Right atrium auricular region (tissue), 2 donors: Measurements from ENCODE around the gene LSM2. TPM values are rescaled to one million over a fixed set of nuclear protein-coding genes. Genes with fewer than 3 reads are reported as not detected.
"Not testable (repeated sequence)": the region's sequence is repeated elsewhere in the genome, so short reads cannot be mapped to it uniquely, and the experiment has no call there.

Experiments used
- DNase-seq: peaks from one replicate; pipeline ENCODE4 v3.0.0-alpha.2; 2019; ENCODE audit warnings: low spot score
- H3K27ac ChIP-seq, 2 donors: fragments of 200-600 bp; sonication (generic); 1 replicate in 1 of 2; 2 replicates in 1 of 2; pipeline ENCODE4 v1.5.1; 2016 to 2019
- H3K27me3 ChIP-seq, 2 donors: fragments of 200-600 bp; sonication (generic); one replicate each; pipeline versions ENCODE4 v1.5.1 to v1.6.0; 2017 to 2019
- H3K36me3 ChIP-seq: fragments of 200-600 bp; sonication (generic); one replicate; pipeline ENCODE4 v1.5.1; 2016
- H3K4me1 ChIP-seq, 2 donors: fragments of 200-600 bp; sonication (generic); one replicate each; pipeline versions ENCODE4 v1.5.1 to v1.6.0; 2017 to 2019
- H3K4me3 ChIP-seq, 2 donors: fragments of 200-600 bp; sonication (generic); 1 replicate in 1 of 2; 2 replicates in 1 of 2; pipeline ENCODE4 v1.5.1; 2017 to 2019; ENCODE audit warnings: mild to moderate bottlenecking in 1 of 2, moderate library complexity in 1 of 2
- H3K9me3 ChIP-seq, 2 donors: fragments of 200-600 bp; sonication (generic); one replicate each; pipeline ENCODE4 v1.5.1; 2019
- CTCF ChIP-seq, 2 donors: fragments of 200-600 bp; sonication (generic); IDR thresholded peaks; one replicate each; pipeline ENCODE4 v1.5.1; 2019; ENCODE audit warnings: antibody characterized with exemption in 2 of 2
- total RNA-seq, 2 donors: library from RNA; depleted of rRNA; stranded (reverse); fragments of >200 nt; gene quantifications; one replicate each; pipeline ENCODE4 v1.1.0, GENCODE V29; 2016

Gene LSM2
- total RNA-seq, 2 donors from 2014 or later = 28.8 to 32.0 TPM

- TF ChIP-seq CTCF (IDR thresholded peaks at IDR 0.05) = no peak
- Histone ChIP-seq H3K27me3 (no peaks in the 10 kb centered on the region), H3K4me1 (no peaks in the 10 kb centered on the region), H3K9me3 (no peaks in the 10 kb centered on the region), H3K4me3 (no peak overlapping the region), H3K27ac (no peak overlapping the region), H3K36me3 (peaks cover 20% of the 10 kb centered on the region)
- no peak for DNase-seq
These were observed 37.7 kb upstream of the LSM2 start for GRCh38 chr6:31844507-31844906.

DNA sequence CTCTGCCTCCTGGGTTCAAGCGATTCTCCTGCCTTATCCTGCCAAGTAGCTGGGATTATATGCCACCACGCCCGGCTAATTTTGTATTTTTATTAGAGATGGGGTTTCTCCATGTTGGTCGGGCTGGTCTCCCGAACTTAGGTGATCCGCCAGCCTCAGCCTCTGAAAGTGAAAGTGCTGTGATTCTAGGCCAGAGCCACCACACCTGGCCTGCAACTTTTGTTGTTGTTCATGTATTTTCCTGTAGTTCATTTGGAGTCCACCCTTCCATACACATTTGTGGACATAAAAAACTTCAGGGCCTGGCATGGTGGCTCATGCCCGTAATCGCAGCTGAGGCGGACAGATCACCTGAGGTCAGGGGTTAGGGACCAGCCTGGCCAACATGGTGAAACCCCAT lies 35.3 kb upstream of the LSM2 start:
- Histone ChIP-seq H3K36me3 (peaks cover 45% of the 10 kb centered on the region), H3K4me3 (no peak overlapping the region), H3K27ac (no peak overlapping the region), H3K4me1 (peaks cover 0 to 19% of the 10 kb centered on the region in 2 donors), H3K27me3 (no peaks in the 10 kb centered on the region), H3K9me3 (no peaks in the 10 kb centered on the region)
- no peak for TF ChIP-seq CTCF (IDR thresholded peaks at IDR 0.05)
- no peak for DNase-seq

DNA sequence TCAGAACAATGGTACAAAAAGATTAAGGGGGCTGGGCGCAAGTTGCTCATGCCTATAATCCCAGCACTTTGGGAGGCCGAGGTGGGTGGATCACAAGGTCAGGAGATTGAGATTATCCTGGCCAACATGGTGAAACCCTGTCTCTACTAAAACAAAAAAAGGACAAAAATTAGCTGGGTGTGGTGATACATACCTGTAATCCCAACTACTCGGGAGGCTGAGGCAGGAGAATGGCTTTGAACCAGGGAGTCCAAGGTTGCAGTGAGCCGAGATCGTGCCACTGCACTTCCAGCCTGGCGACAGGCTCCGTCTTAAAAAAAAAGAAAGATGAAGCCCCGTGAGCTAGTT lies 33.0 kb upstream of the LSM2 start:
- not testable (repeated sequence) for H3K27ac ChIP-seq, H3K4me3 ChIP-seq, DNase-seq, H3K27me3 ChIP-seq, H3K9me3 ChIP-seq
- Histone ChIP-seq H3K4me1 (peaks cover 0 to 40% of the 10 kb centered on the region in 2 donors), H3K36me3 (peaks cover 51% of the 10 kb centered on the region)

DNA sequence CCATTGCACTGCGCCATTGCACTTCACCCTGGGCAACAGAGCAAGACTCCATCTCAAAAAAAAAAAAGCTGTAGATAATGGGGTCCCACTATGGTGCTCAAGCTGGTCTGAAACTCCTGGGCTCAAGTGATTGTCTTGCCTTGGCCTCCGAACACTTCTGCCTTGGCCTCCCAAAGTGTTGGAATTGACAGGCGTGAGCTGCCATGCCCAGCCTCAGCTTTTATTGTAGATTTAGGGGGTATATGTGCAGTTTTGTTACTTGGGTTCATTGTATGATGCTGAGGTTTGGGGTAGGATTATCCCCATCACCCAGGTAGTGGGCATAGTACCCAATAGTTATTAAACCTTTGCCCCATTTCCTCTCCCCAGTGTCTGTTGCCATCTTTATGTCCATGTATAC lies 32.2 kb upstream of the LSM2 start:
- no peaks in the 10 kb centered on the region for H3K27me3 ChIP-seq
- H3K36me3 ChIP-seq = peaks cover 51% of the 10 kb centered on the region
- H3K27ac ChIP-seq = no peak overlapping the region
- peaks cover 0 to 43% of the 10 kb centered on the region in 2 donors for H3K4me1 ChIP-seq
- no peak overlapping the region for H3K4me3 ChIP-seq
- no peaks in the 10 kb centered on the region for H3K9me3 ChIP-seq
- TF ChIP-seq CTCF (IDR thresholded peaks at IDR 0.05) = no peak
- no peak for DNase-seq

DNA sequence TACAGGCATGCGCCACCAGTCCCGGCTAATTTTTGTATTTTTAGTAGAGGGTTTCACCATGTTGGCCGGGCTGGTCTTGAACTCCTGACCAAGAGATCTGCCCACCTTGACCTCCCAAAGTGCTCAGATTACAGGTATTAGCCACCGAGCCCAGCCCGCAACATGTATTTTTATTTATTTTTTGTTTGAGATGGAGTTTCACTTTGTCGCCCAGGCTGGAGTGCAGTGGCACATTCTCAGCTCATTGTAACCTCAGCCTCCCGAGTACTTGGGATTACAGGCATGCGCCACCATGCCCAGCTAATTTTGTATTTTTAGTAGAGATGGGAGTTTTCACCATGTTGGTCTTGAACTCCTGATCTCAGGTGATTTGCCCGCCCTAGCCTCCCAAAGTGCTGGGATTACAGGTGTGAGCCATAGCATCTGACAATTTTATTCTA lies 31.4 kb upstream of the LSM2 start:
- H3K27ac ChIP-seq, H3K4me3 ChIP-seq, DNase-seq, H3K27me3 ChIP-seq, H3K9me3 ChIP-seq: not testable (repeated sequence)
- Histone ChIP-seq H3K4me1 (peaks cover 0 to 47% of the 10 kb centered on the region in 2 donors), H3K36me3 (peaks cover 51% of the 10 kb centered on the region)

DNA sequence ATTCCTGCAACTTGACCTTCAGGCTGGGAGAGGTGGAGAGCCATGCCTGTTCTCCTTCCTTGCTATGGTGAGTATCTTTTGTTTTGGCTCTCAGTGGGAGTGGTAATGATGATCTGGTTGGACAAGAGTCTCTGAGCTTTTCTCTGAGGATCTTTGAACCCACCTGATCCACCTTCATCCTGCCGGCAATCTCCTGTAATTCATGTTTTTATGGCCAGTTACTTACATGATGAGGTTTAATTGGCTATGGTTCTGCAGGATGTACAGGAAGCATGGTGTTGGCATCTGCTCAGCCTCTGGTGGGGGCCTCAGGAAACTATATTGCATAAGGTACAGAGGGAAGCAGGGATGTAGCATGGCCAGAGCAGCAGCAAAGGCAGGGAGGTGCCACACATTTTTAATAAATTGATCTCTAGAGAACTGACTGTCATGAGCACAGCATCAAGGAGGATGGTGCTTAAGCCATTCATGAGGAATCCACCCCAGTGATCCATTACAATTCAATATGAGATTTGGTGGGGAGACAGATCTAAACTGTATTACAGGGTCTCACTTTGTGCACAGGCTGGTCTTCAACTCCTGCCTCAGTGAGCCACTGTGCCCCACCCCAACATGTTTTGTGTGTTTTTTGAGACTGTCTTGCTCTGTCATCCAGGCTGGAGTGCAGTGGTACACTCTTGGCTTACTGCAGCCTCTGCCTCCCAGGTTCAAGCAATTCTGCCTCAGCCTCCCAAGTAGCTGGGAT lies 30.8 kb upstream of the LSM2 start:
- Histone ChIP-seq H3K36me3 (peaks cover 51% of the 10 kb centered on the region), H3K4me1 (peaks cover 0 to 47% of the 10 kb centered on the region in 2 donors), H3K4me3 (peak overlapping the region in 1 of 2 donors; percentile 7), H3K27ac (peak overlapping the region; percentile 98), H3K9me3 (no peaks in the 10 kb centered on the region), H3K27me3 (no peaks in the 10 kb centered on the region)
- no peak for TF ChIP-seq CTCF (IDR thresholded peaks at IDR 0.05)
- no peak for DNase-seq
